ENCODE data around the gene HIGD2A. TPM values are rescaled to one million over a fixed set of nuclear protein-coding genes. Genes with fewer than 3 reads are reported as not detected.

The HIGD2A gene
- total RNA-seq, 1 donor from 2014 or later: 102 TPM

- intact Hi-C loops (cut with DNase I): no loop called here
- ATAC-seq: no peak
- TF ChIP-seq CTCF (IDR thresholded peaks at IDR 0.05): no peak
- no peak overlapping the region for H3K4me3 ChIP-seq
- no peak overlapping the region for H3K27ac ChIP-seq
- H3K27me3 ChIP-seq (ENCODE audit: low read depth): no peaks in the 10 kb centered on the region
- no peak for DNase-seq
- no peaks in the 10 kb centered on the region for H3K9me3 ChIP-seq
- H3K36me3 ChIP-seq: peaks cover 53% of the 10 kb centered on the region
- H3K4me1 ChIP-seq: peaks cover 23% of the 10 kb centered on the region
Observed at GRCh38 chr5:176386491-176386890, 2.1 kb upstream of the HIGD2A start.

- Histone ChIP-seq H3K4me3 (peak overlapping the region; percentile 90), H3K9me3 (no peaks in the 10 kb centered on the region), H3K27me3 (ENCODE audit: low read depth) (no peaks in the 10 kb centered on the region), H3K36me3 (peaks cover 53% of the 10 kb centered on the region), H3K27ac (no peak overlapping the region), H3K4me1 (peaks cover 23% of the 10 kb centered on the region)
- TF ChIP-seq CTCF (IDR thresholded peaks at IDR 0.05): no peak
- ATAC-seq: no peak
- DNase-seq: no peak
- intact Hi-C loops (cut with DNase I): no loop called here
Observed at GRCh38 chr5:176387384-176387925, 1.1 kb upstream of the HIGD2A start.

- Histone ChIP-seq H3K9me3 (no peaks in the 10 kb centered on the region), H3K27me3 (ENCODE audit: low read depth) (no peaks in the 10 kb centered on the region), H3K4me3 (peak overlapping the region; percentile 90), H3K27ac (peak overlapping the region; percentile 95), H3K4me1 (peaks cover 23% of the 10 kb centered on the region), H3K36me3 (peaks cover 52% of the 10 kb centered on the region)
- intact Hi-C loops (cut with DNase I): no loop called here
- TF ChIP-seq CTCF (IDR thresholded peaks at IDR 0.05): no peak
- DNase-seq (peak; percentile 57), ATAC-seq (no peak)
Observed at GRCh38 chr5:176388003-176388443, 528 bp upstream of the HIGD2A start.

DNA sequence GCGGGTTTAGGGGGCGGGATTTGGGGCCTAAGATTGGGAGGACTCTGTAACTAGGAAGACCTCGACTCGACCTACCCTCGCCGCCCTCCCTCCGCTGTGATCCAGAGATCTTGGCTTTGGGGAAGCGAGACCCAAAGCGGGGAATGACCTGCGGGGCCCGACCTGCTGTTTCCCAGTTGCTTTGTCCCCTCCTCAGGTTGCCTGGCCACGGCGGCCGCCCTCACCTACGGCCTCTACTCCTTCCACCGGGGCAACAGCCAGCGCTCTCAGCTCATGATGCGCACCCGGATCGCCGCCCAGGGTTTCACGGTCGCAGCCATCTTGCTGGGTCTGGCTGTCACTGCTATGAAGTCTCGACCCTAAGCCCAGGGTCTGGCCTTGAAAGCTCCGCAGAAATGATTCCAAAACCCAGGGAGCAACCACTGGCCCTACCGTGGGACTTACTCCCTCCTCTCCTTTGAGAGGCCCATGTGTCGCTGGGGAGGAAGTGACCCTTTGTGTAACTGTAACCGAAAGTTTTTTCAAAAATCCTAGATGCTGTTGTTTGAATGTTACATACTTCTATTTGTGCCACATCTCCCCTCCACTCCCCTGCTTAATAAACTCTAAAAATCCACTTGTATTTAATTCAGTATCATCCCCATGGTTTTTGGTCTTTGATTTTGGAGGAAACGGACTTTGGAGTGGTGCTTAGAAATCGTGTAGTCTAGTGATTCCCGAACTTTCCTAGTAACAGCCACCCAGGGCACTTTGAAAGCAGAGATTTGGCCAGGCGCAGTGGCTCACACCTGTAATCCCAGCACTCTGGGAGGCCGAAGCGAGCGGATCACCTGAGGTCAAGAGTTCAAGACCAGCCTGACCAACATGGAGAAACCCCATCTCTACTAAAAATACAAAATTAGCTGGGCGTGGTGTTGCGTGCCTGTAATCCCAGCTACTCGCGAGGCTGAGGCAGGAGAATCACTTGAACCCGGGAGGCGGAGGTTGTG is 878 bp downstream of the HIGD2A start:
- Histone ChIP-seq H3K36me3 (peaks cover 47% of the 10 kb centered on the region), H3K4me3 (peak overlapping the region; percentile 90), H3K4me1 (peaks cover 23% of the 10 kb centered on the region), H3K27me3 (ENCODE audit: low read depth) (no peaks in the 10 kb centered on the region), H3K9me3 (no peaks in the 10 kb centered on the region), H3K27ac (peak overlapping the region; percentile 95)
- no peak for TF ChIP-seq CTCF (IDR thresholded peaks at IDR 0.05)
- no peak for DNase-seq
- intact Hi-C loops (cut with DNase I): no loop called here
- peak; percentile 44 to 53 for ATAC-seq

DNA sequence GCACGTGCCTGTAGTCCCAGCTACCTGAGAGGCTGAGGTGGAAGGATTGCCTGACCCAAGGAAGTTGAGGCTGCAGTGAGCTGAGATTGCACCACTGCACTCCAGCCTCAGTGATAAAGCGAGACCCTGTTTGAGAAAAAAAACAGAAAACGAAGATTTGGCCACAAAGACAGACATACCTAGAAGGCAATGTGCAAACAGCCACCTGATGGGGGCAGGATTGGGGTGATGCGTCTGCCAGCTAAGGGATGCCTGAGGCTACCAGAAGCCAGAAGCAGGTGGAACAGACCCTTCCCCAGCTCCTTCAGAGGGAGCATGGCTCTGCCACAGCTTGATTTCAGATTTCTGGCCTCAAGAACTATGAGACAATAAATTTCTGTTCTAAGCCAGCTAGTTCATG is 2.9 kb downstream of the HIGD2A start:
- TF ChIP-seq CTCF (IDR thresholded peaks at IDR 0.05): no peak
- Histone ChIP-seq H3K4me1 (peaks cover 27% of the 10 kb centered on the region), H3K4me3 (no peak overlapping the region), H3K27ac (no peak overlapping the region), H3K27me3 (ENCODE audit: low read depth) (no peaks in the 10 kb centered on the region), H3K9me3 (no peaks in the 10 kb centered on the region), H3K36me3 (peaks cover 45% of the 10 kb centered on the region)
- intact Hi-C loops (cut with DNase I): no loop called here
- ATAC-seq (no peak), DNase-seq (no peak)
